Erythroblast (primary cell): ENCODE data around the gene NOVA1.

ENCODE experiments used
- GATA1 ChIP-seq: IDR thresholded peaks from 2 replicates; pipeline ENCODE4 v1.6.1; 2011; ENCODE audit warnings: low read depth, mild to moderate bottlenecking, control low read depth, low read length, moderate library complexity
- POLR2A ChIP-seq: IDR thresholded peaks from 2 replicates; pipeline ENCODE4 v1.6.1; 2011; ENCODE audit warnings: mild to moderate bottlenecking, low read length

GRCh38 chr14:26522967-26523366 lies 74.9 kb downstream of the NOVA1 start:
- no peak for TF ChIP-seq POLR2A
- no peak for TF ChIP-seq GATA1
